K562 (cell line): ENCODE data around the gene CCDC87. TPM values are rescaled to one million over a fixed set of nuclear protein-coding genes. Genes with fewer than 3 reads are reported as not detected.

Experiments used
- BRF2 ChIP-seq: IDR thresholded peaks from 3 replicates; pipeline ENCODE4 v1.6.1; 2011; ENCODE audit warnings: borderline replicate concordance, mild to moderate bottlenecking; ENCODE audit not compliant: insufficient read length, insufficient read depth
- CBFA2T3 ChIP-seq: fragments of 450-650 bp; IDR thresholded peaks from 2 replicates; pipeline ENCODE4 v1.6.1; 2017
- CREB3L1 ChIP-seq: fragments of 450-650 bp; IDR thresholded peaks from 2 replicates; pipeline ENCODE4 v1.6.1; 2014; ENCODE audit warnings: low read depth, mild to moderate bottlenecking, moderate library complexity, borderline replicate concordance
- ELK3 ChIP-seq: fragments of 450-650 bp; formaldehyde crosslinking; IDR thresholded peaks from 2 replicates; pipeline ENCODE4 v1.4.0; 2020; ENCODE audit warnings: mild to moderate bottlenecking
- HOXB6 ChIP-seq: fragments of 250-450 bp; sonication (Bioruptor Pico); IDR thresholded peaks from 2 replicates; pipeline ENCODE4 v1.5.1; 2022; ENCODE audit warnings: mild to moderate bottlenecking, borderline replicate concordance
- MCM7 ChIP-seq, 2 experiments: fragments of 450-650 bp; IDR thresholded peaks; 2 replicates each; pipeline ENCODE4 v1.6.1; 2016 to 2018
- RBM25 ChIP-seq: fragments of 200-400 bp; formaldehyde crosslinking; IDR thresholded peaks from 2 replicates; pipeline ENCODE4 v1.6.1; 2018; ENCODE audit warnings: low read length, low read depth, moderate library complexity; ENCODE audit not compliant: severe bottlenecking
- SMARCA4 ChIP-seq: fragments of 450-650 bp; IDR thresholded peaks from 2 replicates; pipeline ENCODE4 v1.6.1; 2016
- TCF7L2 ChIP-seq: fragments of 150-350 bp; IDR thresholded peaks from 2 replicates; pipeline ENCODE4 v1.6.1; 2016; ENCODE audit warnings: low read depth, mild to moderate bottlenecking, low read length, moderate library complexity
- TEAD1 ChIP-seq, 2 experiments: fragments of 450-650 bp in 1 of 2; sonication (generic) in 1 of 2; formaldehyde crosslinking; IDR thresholded peaks; 2 replicates each; pipeline versions ENCODE4 v1.4.0 to v1.8.0; 2020 to 2022; ENCODE audit warnings: mild to moderate bottlenecking in 2 of 2, missing genetic modification reagents in 1 of 2
- ZBTB40 ChIP-seq, 2 experiments: fragments of 450-650 bp in 1 of 2; sonication (generic) in 1 of 2; formaldehyde crosslinking in 1 of 2; IDR thresholded peaks; 2 replicates each; pipeline versions ENCODE4 v1.7.1 to v1.9.0; 2016 to 2022; ENCODE audit warnings: inconsistent platforms in 1 of 2, mild to moderate bottlenecking in 1 of 2, missing genetic modification reagents in 1 of 2
- ZNF316 ChIP-seq: fragments of 450-650 bp; IDR thresholded peaks from 2 replicates; pipeline ENCODE4 v1.6.1; 2016
- polyA plus RNA-seq, 8 experiments: library from polyadenylated mRNA; depleted of rRNA in 4 of 8; stranded (reverse) in 5 of 8; unstranded in 3 of 8; fragments of >200 nt; fragmentation: Nextera tagmentation in 2 of 8; fragmentation: Illumina TruSeq in 1 of 8; extraction: Ambion mirVana in 2 of 8; extraction: Trizol in 1 of 8; gene quantifications; 2 replicates each; pipeline versions ENCODE4 v1.2.1 to v1.2.3, GENCODE V29; 2011 to 2014; ENCODE audit warnings: inconsistent platforms in 1 of 8, missing spikeins in 1 of 8
- total RNA-seq, 7 experiments: library from RNA; depleted of rRNA in 6 of 7; stranded (reverse); fragments of >200 nt in 6 of 7; fragmentation: Illumina TruSeq in 2 of 7; extraction: Trizol in 2 of 7; gene quantifications; 2 replicates each; pipeline versions ENCODE4 v1.2.1 to v1.2.3, GENCODE V29; 2011 to 2021; ENCODE audit warnings: low replicate concordance in 1 of 7

CCDC87 gene
- total and polyA plus RNA-seq, 9 of the 15 experiments (the other 6 are each of a cell fraction or from before 2014, with no cell fraction given): 0.03 to 0.44 (median 0.15) TPM; not detected in 1

- TF ChIP-seq ZBTB40 (IDR thresholded peaks at IDR 0.05) (peak; percentile 16; the same call in 1 of the 2 replicates), ZBTB40 (CRISPR knock-in tag; IDR thresholded peaks at IDR 0.05) (no peak), CBFA2T3 (no peak), SMARCA4 (no peak), HOXB6 (0 out of 2 replicates have a peak, but pooled peaks have one; percentile 26), ELK3 (CRISPR knock-in tag) (no peak), CREB3L1 (peak; percentile 72; the same call in 1 of the 2 replicates), RBM25 (peak; percentile 80), ZNF316 (no peak), BRF2 (no peak), TCF7L2 (no peak), TEAD1 (CRISPR knock-in tag; IDR thresholded peaks at IDR 0.05) (peak in 1 of 2 experiments; percentile 74; a peak in 2 of 4 replicates), MCM7 (IDR thresholded peaks at IDR 0.05) (no peak)
These were observed 47.0 kb downstream of the CCDC87 start, which contains the start of gene ZDHHC24 (continued) for GRCh38 chr11:66545701-66546367.
